C4-2B (cell line): Measurements from ENCODE around the gene ARHGAP35.

Experiments
- CTCF ChIP-seq: fragments of 450-650 bp; conservative IDR thresholded peaks from 2 replicates; pipeline ENCODE4 v1.5.1; 2017; ENCODE audit warnings: mild to moderate bottlenecking
- ZFX ChIP-seq: fragments of 450-650 bp; IDR thresholded peaks from 2 replicates; pipeline ENCODE4 v1.6.1; 2017

GRCh38 chr19:46844067-46844489 lies 16.7 kb upstream of the ARHGAP35 start:
- TF ChIP-seq CTCF: no peak
- TF ChIP-seq ZFX: no peak
